Activated CD4-positive, alpha-beta T cell treated with anti-CD3 and anti-CD28 coated beads, Interleukin-2, amount 50 U/mL, for 48 hours (primary cell): ENCODE results near the gene NADSYN1.
A peak's percentile ranks its signal among the peaks of the same experiment; 100 is the strongest.
"Not testable (repeated sequence)": the region's sequence is repeated elsewhere in the genome, so short reads cannot be mapped to it uniquely, and the experiment has no call there.

ENCODE experiments used
- DNase-seq, 2 experiments: peaks; one replicate each; pipeline ENCODE4 v3.0.0-alpha.2; 2020

The NADSYN1 gene

GRCh38 chr11:71530602-71531001 is 77.6 kb downstream of the NADSYN1 start:
- DNase-seq: no peak

GRCh38 chr11:71532036-71532610 is 79.1 kb downstream of the NADSYN1 start:
- no peak for DNase-seq

- not testable (repeated sequence) for DNase-seq
These were observed 82.0 kb downstream of the NADSYN1 start for GRCh38 chr11:71534711-71535608.

GRCh38 chr11:71535825-71536224 is 82.8 kb downstream of the NADSYN1 start:
- no peak for DNase-seq

- DNase-seq: no peak
These were observed 84.5 kb downstream of the NADSYN1 start for GRCh38 chr11:71537537-71537936.

- DNase-seq: not testable (repeated sequence)
These were observed 85.1 kb downstream of the NADSYN1 start, which contains the start of gene KRTAP5-8 for GRCh38 chr11:71537977-71538665. KRTAP5-8 (plus strand) TSS chr11:71538025; CDS start chr11:71538056, 31 bp downstream.

GRCh38 chr11:71538666-71538990 is 85.6 kb downstream of the NADSYN1 start:
- no peak for DNase-seq

GRCh38 chr11:71539017-71539416 is 86.0 kb downstream of the NADSYN1 start:
- DNase-seq: no peak

- DNase-seq: not testable (repeated sequence)
These were observed 87.0 kb downstream of the NADSYN1 start for GRCh38 chr11:71539971-71540370.

- not testable (repeated sequence) for DNase-seq
These were observed 87.7 kb downstream of the NADSYN1 start for GRCh38 chr11:71540521-71541304.

- no peak for DNase-seq
These were observed 89.4 kb downstream of the NADSYN1 start for GRCh38 chr11:71542382-71542781.

GRCh38 chr11:71542879-71543777 is 90.1 kb downstream of the NADSYN1 start:
- peak in 1 of 2 experiments; percentile 18 for DNase-seq

- no peak for DNase-seq
These were observed 90.9 kb downstream of the NADSYN1 start for GRCh38 chr11:71543866-71544265.

- no peak for DNase-seq
These were observed 91.7 kb downstream of the NADSYN1 start for GRCh38 chr11:71544525-71545214.

GRCh38 chr11:71545405-71545966 is 92.5 kb downstream of the NADSYN1 start:
- DNase-seq: no peak

GRCh38 chr11:71548120-71548519 is 95.1 kb downstream of the NADSYN1 start, which contains the start of gene KRTAP5-9:
KRTAP5-9 (plus strand) TSS chr11:71548420; CDS start chr11:71548658, 238 bp downstream.
- DNase-seq: no peak

GRCh38 chr11:71548716-71549151 is 95.7 kb downstream of the NADSYN1 start:
- DNase-seq: no peak
